ENCODE measurements around the gene CEP104. TPM values are rescaled to one million over a fixed set of nuclear protein-coding genes. Genes with fewer than 3 reads are reported as not detected.

CEP104 gene
- total and polyA plus RNA-seq, 9 of the 15 experiments (the other 6 are each of a cell fraction or from before 2014, with no cell fraction given) = 11.2 to 63.4 (median 42.6) TPM

DNA sequence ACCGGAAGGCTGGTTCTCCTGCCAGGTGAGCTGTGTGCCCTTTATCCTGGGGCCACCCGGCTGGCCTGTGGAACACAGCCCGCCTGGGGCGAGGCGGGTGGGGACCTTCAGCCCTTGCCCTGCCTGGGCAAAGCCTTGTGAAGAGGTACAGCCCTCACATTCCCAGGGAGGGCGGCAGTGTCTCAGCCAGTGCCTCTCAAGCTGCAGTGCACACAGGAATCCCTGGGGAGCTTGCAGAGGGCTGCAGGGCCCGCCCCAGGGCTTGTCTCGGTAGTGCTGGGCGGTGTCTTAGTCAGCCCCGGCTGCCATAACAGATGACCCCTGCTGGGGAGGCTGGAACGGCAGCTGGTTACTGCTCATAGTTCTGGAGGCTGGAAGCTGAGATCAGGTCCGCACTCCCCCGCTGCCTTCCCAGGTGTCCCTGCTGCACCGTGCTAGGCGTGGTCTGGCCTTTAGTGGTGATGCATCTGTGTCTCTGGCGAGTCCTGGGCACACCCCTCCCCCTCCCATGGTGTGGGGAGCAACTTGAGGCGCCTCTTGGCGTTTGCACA lies 12.8 kb upstream of the CEP104 start (continued):
- no peak for TF ChIP-seq SAFB2 (IDR thresholded peaks at IDR 0.05; ENCODE audit: borderline replicate concordance, low read depth, low read length, severe bottlenecking)
- TF ChIP-seq MTA3 (IDR thresholded peaks at IDR 0.05; ENCODE audit: borderline replicate concordance) = 0 out of 2 replicates have a peak, but pooled peaks have one; percentile 35
- no peak for TF ChIP-seq AFF1 (IDR thresholded peaks at IDR 0.05; ENCODE audit: low read depth in 1 of 2, partially characterized antibody in 2 of 2)
- no peak for TF ChIP-seq WHSC1 (IDR thresholded peaks at IDR 0.05; ENCODE audit: low read length)
- TF ChIP-seq, protein P1, sequence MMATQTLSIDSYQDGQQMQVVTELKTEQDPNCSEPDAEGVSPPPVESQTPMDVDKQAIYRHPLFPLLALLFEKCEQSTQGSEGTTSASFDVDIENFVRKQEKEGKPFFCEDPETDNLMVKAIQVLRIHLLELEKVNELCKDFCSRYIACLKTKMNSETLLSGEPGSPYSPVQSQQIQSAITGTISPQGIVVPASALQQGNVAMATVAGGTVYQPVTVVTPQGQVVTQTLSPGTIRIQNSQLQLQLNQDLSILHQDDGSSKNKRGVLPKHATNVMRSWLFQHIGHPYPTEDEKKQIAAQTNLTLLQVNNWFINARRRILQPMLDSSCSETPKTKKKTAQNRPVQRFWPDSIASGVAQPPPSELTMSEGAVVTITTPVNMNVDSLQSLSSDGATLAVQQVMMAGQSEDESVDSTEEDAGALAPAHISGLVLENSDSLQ (IDR thresholded peaks at IDR 0.05) = peak; percentile 9; the same call in 1 of the 2 replicates
- no peak for TF ChIP-seq STAT5B (CRISPR knock-in tag; IDR thresholded peaks at IDR 0.05)
- TF ChIP-seq RBFOX2 (IDR thresholded peaks at IDR 0.05; ENCODE audit: low read depth, low read length) = no peak
- TF ChIP-seq ZNF830 (CRISPR knock-in tag; IDR thresholded peaks at IDR 0.05) = no peak
- no peak for TF ChIP-seq CREBBP (IDR thresholded peaks at IDR 0.05; ENCODE audit: low read depth, low read length)
- TF ChIP-seq ZNF146 (CRISPR knock-in tag; IDR thresholded peaks at IDR 0.05; ENCODE audit: unreplicated experiment) = no peak
- TF ChIP-seq SRSF7 (optimal IDR thresholded peaks at IDR 0.05; ENCODE audit: low read depth, low read length) = no peak
- TF ChIP-seq E2F6 (IDR thresholded peaks at IDR 0.05; ENCODE audit: borderline replicate concordance in 1 of 2, extremely low read depth in 1 of 2, insufficient read depth in 1 of 2, insufficient read length in 1 of 2, low read depth in 1 of 2, low read length in 1 of 2, poor library complexity in 1 of 2, severe bottlenecking in 1 of 2) = no peak
- TF ChIP-seq MTA1 (IDR thresholded peaks at IDR 0.05; ENCODE audit: borderline replicate concordance) = no peak
- no peak for TF ChIP-seq RBM39 (optimal IDR thresholded peaks at IDR 0.05; ENCODE audit: low read depth, low read length)
- TF ChIP-seq CEBPB (tag; IDR thresholded peaks at IDR 0.05) = no peak
- TF ChIP-seq NFXL1 (CRISPR knock-in tag; IDR thresholded peaks at IDR 0.05) = no peak
- TF ChIP-seq ZNF282 (CRISPR knock-in tag; IDR thresholded peaks at IDR 0.05) = no peak
- peak; percentile 56 for TF ChIP-seq EGR1 (conservative IDR thresholded peaks at IDR 0.05)
